HepG2 (cell line): Measurements from ENCODE around the gene ERBB4. TPM values are rescaled to one million over a fixed set of nuclear protein-coding genes. Genes with fewer than 3 reads are reported as not detected.

ENCODE experiments used
- ARID5B ChIP-seq: IDR thresholded peaks from 2 replicates; pipeline ENCODE4 v1.4.0; 2020; ENCODE audit warnings: mild to moderate bottlenecking, missing genetic modification reagents
- ATF7 ChIP-seq, 2 experiments: fragments of 450-650 bp in 1 of 2; sonication (generic) in 1 of 2; formaldehyde crosslinking in 1 of 2; IDR thresholded peaks; 2 replicates each; pipeline versions ENCODE4 v1.4.0 to v1.6.1; 2016 to 2020; ENCODE audit warnings: antibody characterized with exemption in 1 of 2, mild to moderate bottlenecking in 1 of 2, missing genetic modification reagents in 1 of 2
- CEBPB ChIP-seq: IDR thresholded peaks from 2 replicates; pipeline ENCODE4 v1.6.1; 2011; ENCODE audit warnings: low read depth, low read length, improper control_type of control experiment, borderline replicate concordance
- CERS6 ChIP-seq: sonication (generic); formaldehyde crosslinking; IDR thresholded peaks from 2 replicates; pipeline ENCODE4 v1.5.0; 2020; ENCODE audit warnings: missing genetic modification reagents
- CREM ChIP-seq, 2 experiments: sonication (generic) in 1 of 2; formaldehyde crosslinking in 1 of 2; IDR thresholded peaks; 2 replicates each; pipeline versions ENCODE4 v1.4.0 to v1.6.1; 2016 to 2020; ENCODE audit warnings: antibody characterized with exemption in 1 of 2, mild to moderate bottlenecking in 1 of 2, missing genetic modification reagents in 1 of 2
- EP300 ChIP-seq, 3 experiments: sonication (generic) in 1 of 3; formaldehyde crosslinking in 1 of 3; IDR thresholded peaks; 2 replicates each; pipeline versions ENCODE4 v1.5.1 to v1.6.1; 2011 to 2020; ENCODE audit warnings: low read depth in 2 of 3, low read length in 2 of 3, borderline replicate concordance in 1 of 3, improper control_type of control experiment in 1 of 3, mild to moderate bottlenecking in 1 of 3, missing genetic modification reagents in 1 of 3, moderate library complexity in 1 of 3
- FOXK2 ChIP-seq: fragments of 450-650 bp; IDR thresholded peaks from 2 replicates; pipeline ENCODE4 v1.6.1; 2016
- FOXP4 ChIP-seq: sonication (generic); formaldehyde crosslinking; IDR thresholded peaks from 2 replicates; pipeline ENCODE4 v1.4.0; 2020; ENCODE audit warnings: missing genetic modification reagents
- GATAD2A ChIP-seq: IDR thresholded peaks from 2 replicates; pipeline ENCODE4 v1.6.1; 2016
- GPN1 ChIP-seq: sonication (generic); formaldehyde crosslinking; IDR thresholded peaks from 2 replicates; pipeline ENCODE4 v1.5.1; 2020; ENCODE audit warnings: missing genetic modification reagents, borderline replicate concordance
- HMGA1 ChIP-seq: sonication (generic); formaldehyde crosslinking; conservative IDR thresholded peaks from 2 replicates; pipeline ENCODE4 v1.4.0; 2020; ENCODE audit warnings: missing genetic modification reagents
- HNRNPL ChIP-seq: fragments of 200-400 bp; formaldehyde crosslinking; IDR thresholded peaks from 2 replicates; pipeline ENCODE4 v1.6.1; 2017; ENCODE audit warnings: mild to moderate bottlenecking, low read depth, low read length
- HOXD1 ChIP-seq: sonication (generic); formaldehyde crosslinking; IDR thresholded peaks from 2 replicates; pipeline ENCODE4 v1.5.0; 2020; ENCODE audit warnings: missing genetic modification reagents
- MXI1 ChIP-seq: IDR thresholded peaks from 3 replicates; pipeline ENCODE4 v1.6.1; 2012; ENCODE audit warnings: low read depth, low read length, inconsistent platforms, borderline replicate concordance
- NFRKB ChIP-seq: fragments of 450-650 bp; IDR thresholded peaks from 2 replicates; pipeline ENCODE4 v1.6.1; 2017
- PHF21A ChIP-seq: sonication (generic); formaldehyde crosslinking; IDR thresholded peaks from 2 replicates; pipeline ENCODE4 v1.5.0; 2020; ENCODE audit warnings: mild to moderate bottlenecking, missing genetic modification reagents
- RFX5 ChIP-seq: IDR thresholded peaks from 2 replicates; pipeline ENCODE4 v1.6.1; 2011; ENCODE audit warnings: low read depth, low read length, improper control_type of control experiment
- RXRB ChIP-seq: IDR thresholded peaks from 2 replicates; pipeline ENCODE4 v1.6.1; 2016; ENCODE audit warnings: borderline replicate concordance, missing genetic modification reagents, missing compliant biosample characterization
- TGIF2 ChIP-seq: IDR thresholded peaks from 2 replicates; pipeline ENCODE4 v1.6.1; 2016; ENCODE audit warnings: control low read depth, missing compliant biosample characterization
- ZNF281 ChIP-seq: sonication (generic); formaldehyde crosslinking; IDR thresholded peaks from 2 replicates; pipeline ENCODE4 v1.4.0; 2020; ENCODE audit warnings: missing genetic modification reagents, borderline replicate concordance
- ZNF792 ChIP-seq: IDR thresholded peaks from 2 replicates; pipeline ENCODE4 v1.6.1; 2016
- polyA plus RNA-seq, 8 experiments: library from polyadenylated mRNA; depleted of rRNA in 3 of 8; stranded (reverse) in 7 of 8; unstranded in 1 of 8; fragments of >200 nt; fragmentation: Illumina TruSeq in 4 of 8; extraction: Trizol in 4 of 8; gene quantifications; 2 replicates each; pipeline versions ENCODE4 v1.2.1 to v1.2.3, GENCODE V29; 2011 to 2016; ENCODE audit warnings: low read depth in 4 of 8, missing spikeins in 1 of 8, mixed read lengths in 1 of 8; ENCODE audit not compliant: insufficient read depth in 1 of 8
- total RNA-seq, 5 experiments: library from RNA; depleted of rRNA; stranded (reverse); fragments of >200 nt; fragmentation: Illumina TruSeq; extraction: Trizol; gene quantifications; 2 replicates each; pipeline ENCODE4 v1.2.3, GENCODE V29; 2016; ENCODE audit warnings: low read depth in 1 of 5

The ERBB4 gene
- total and polyA plus RNA-seq, 2 of the 13 experiments (the other 11 are each of a cell fraction or from before 2014, with no cell fraction given) = not detected

- no peak for TF ChIP-seq NFRKB
- no peak for TF ChIP-seq ZNF792 (CRISPR knock-in tag)
- TF ChIP-seq CERS6 (CRISPR knock-in tag) = no peak
- TF ChIP-seq MXI1 = 0 out of 3 replicates have a peak, but pooled peaks have one; percentile 15
- TF ChIP-seq ATF7 (IDR thresholded peaks at IDR 0.05) = 0 out of 2 replicates have a peak, but pooled peaks have one; percentile 33
- TF ChIP-seq ATF7 (CRISPR knock-in tag; IDR thresholded peaks at IDR 0.05) = no peak
- 0 out of 2 replicates have a peak, but pooled peaks have one; percentile 20 for TF ChIP-seq PHF21A
- TF ChIP-seq FOXK2 = no peak
- TF ChIP-seq RXRB (CRISPR knock-in tag) = peak; percentile 59; the same call in 1 of the 2 replicates
- TF ChIP-seq EP300 (IDR thresholded peaks at IDR 0.05; ENCODE audit: low read depth in 2 of 2, low read length in 2 of 2) = peak; percentile 55 to 84; a peak in 3 of 4 replicates
- no peak; the same call in 1 of the 2 replicates for TF ChIP-seq EP300 (CRISPR knock-in tag; IDR thresholded peaks at IDR 0.05; ENCODE audit: borderline replicate concordance)
- TF ChIP-seq HNRNPL = no peak
- TF ChIP-seq HMGA1 (CRISPR knock-in tag) = no peak
- TF ChIP-seq CEBPB = peak; percentile 93
- no peak for TF ChIP-seq GPN1
- TF ChIP-seq CREM (IDR thresholded peaks at IDR 0.05) = 0 out of 2 replicates have a peak, but pooled peaks have one; percentile 17
- no peak for TF ChIP-seq CREM (CRISPR knock-in tag; IDR thresholded peaks at IDR 0.05)
- TF ChIP-seq FOXP4 (CRISPR knock-in tag) = peak; percentile 70
- peak; percentile 83 for TF ChIP-seq GATAD2A (CRISPR knock-in tag)
- TF ChIP-seq ARID5B (CRISPR knock-in tag) = peak; percentile 94
- peak; percentile 45; the same call in 1 of the 2 replicates for TF ChIP-seq ZNF281
- TF ChIP-seq RFX5 = no peak
- no peak for TF ChIP-seq HOXD1 (CRISPR knock-in tag)
- TF ChIP-seq TGIF2 (CRISPR knock-in tag) = peak; percentile 48; the same call in 1 of the 2 replicates
Measured at GRCh38 chr2:212451786-212452231, 86.8 kb downstream of the ERBB4 start (continued).
